Fibroblast of lung (primary cell): ENCODE data around the gene HTRA3. TPM values are rescaled to one million over a fixed set of nuclear protein-coding genes. Genes with fewer than 3 reads are reported as not detected.

Experiments
- DNase-seq, 2 donors: peaks; one replicate each; pipeline versions ENCODE4 v3.0.0 to v3.0.0-alpha.2; 2010; ENCODE audit warnings: low read depth in 2 of 2
- H2AFZ ChIP-seq: 2 replicates; pipeline ENCODE4 v1.5.1; 2012; ENCODE audit warnings: low read length, control low read depth, inconsistent platforms
- H3K27ac ChIP-seq: 2 replicates; pipeline ENCODE4 v1.5.1; 2011; ENCODE audit warnings: low read length, control low read depth; ENCODE audit not compliant: insufficient read depth
- H3K27me3 ChIP-seq: 2 replicates; pipeline ENCODE4 v1.5.1; 2011; ENCODE audit warnings: mild to moderate bottlenecking, low read length; ENCODE audit not compliant: control insufficient read depth, insufficient read depth
- H3K36me3 ChIP-seq: 2 replicates; pipeline ENCODE4 v1.5.1; 2011; ENCODE audit warnings: low read length; ENCODE audit not compliant: control insufficient read depth, insufficient read depth
- H3K4me1 ChIP-seq: 2 replicates; pipeline ENCODE4 v1.5.1; 2011; ENCODE audit warnings: low read length; ENCODE audit not compliant: control insufficient read depth, insufficient read depth; ENCODE audit errors: extremely low read depth
- H3K4me2 ChIP-seq: 2 replicates; pipeline ENCODE4 v1.5.1; 2011; ENCODE audit warnings: low read length, control low read depth; ENCODE audit not compliant: insufficient read depth; ENCODE audit errors: extremely low read depth
- H3K4me3 ChIP-seq, 4 experiments: fragments of 200-600 bp in 1 of 4; sonication (generic) in 1 of 4; replicated peaks in 1 of 4; 2 replicates each; pipeline ENCODE4 v1.5.1; 2011 to 2016; ENCODE audit warnings: low read length in 4 of 4, low read depth in 3 of 4, mild to moderate bottlenecking in 3 of 4, control low read depth in 2 of 4, inconsistent platforms in 1 of 4, mixed read lengths in 1 of 4; ENCODE audit not compliant: insufficient read depth in 1 of 4; ENCODE audit errors: control extremely low read depth in 1 of 4
- H3K79me2 ChIP-seq: 2 replicates; pipeline ENCODE4 v1.5.1; 2012; ENCODE audit warnings: mild to moderate bottlenecking, low read length, inconsistent platforms; ENCODE audit not compliant: control insufficient read depth, insufficient read depth
- H3K9ac ChIP-seq: 2 replicates; pipeline ENCODE4 v1.5.1; 2011; ENCODE audit warnings: mild to moderate bottlenecking, low read length, control low read depth; ENCODE audit not compliant: insufficient read depth
- H3K9me3 ChIP-seq: 2 replicates; pipeline ENCODE4 v1.5.1; 2012; ENCODE audit warnings: low read depth, low read length; ENCODE audit not compliant: control insufficient read depth, insufficient read depth
- H4K20me1 ChIP-seq: 2 replicates; pipeline ENCODE4 v1.5.1; 2011; ENCODE audit warnings: low read length; ENCODE audit not compliant: control insufficient read depth, insufficient read depth; ENCODE audit errors: extremely low read depth
- CTCF ChIP-seq, 2 donors: IDR thresholded peaks in 1 of 2; conservative IDR thresholded peaks in 1 of 2; 1 replicate in 1 of 2; 2 replicates in 1 of 2; pipeline ENCODE4 v1.5.1; 2011 to 2012; ENCODE audit warnings: low read length in 2 of 2, control low read depth in 1 of 2, inconsistent platforms in 1 of 2, low read depth in 1 of 2, mild to moderate bottlenecking in 1 of 2
- EZH2 ChIP-seq: IDR thresholded peaks from 2 replicates; pipeline ENCODE4 v1.5.1; 2012; ENCODE audit warnings: low read length, control low read depth, mild to moderate bottlenecking; ENCODE audit errors: missing control alignments
- polyA plus RNA-seq, 2 donors: library from polyadenylated mRNA; depleted of rRNA in 1 of 2; stranded (reverse) in 1 of 2; unstranded in 1 of 2; fragments of >200 nt; gene quantifications; 2 replicates each; pipeline ENCODE4 v1.2.1, GENCODE V29; 2011 to 2012; ENCODE audit warnings: missing spikeins in 1 of 2
- total RNA-seq: library from RNA; depleted of rRNA; stranded (reverse); fragments of >200 nt; gene quantifications from 2 replicates; pipeline ENCODE4 v1.2.1, GENCODE V29; 2014

Gene HTRA3
- total and polyA plus RNA-seq, 2 donors (not counting 1 experiment from before 2014, with no cell fraction given), result 2.8 to 3.5 TPM

GRCh38 chr4:8270912-8271815 lies 1.6 kb downstream of the HTRA3 start:
- Histone ChIP-seq H3K9me3 (no peaks in the 10 kb centered on the region), H3K4me1 (peaks cover 10% of the 10 kb centered on the region), H3K9ac (no peak overlapping the region), H3K4me2 (no peak overlapping the region), H2AFZ (no peak overlapping the region), H3K36me3 (no peaks in the 10 kb centered on the region), H3K79me2 (no peaks in the 10 kb centered on the region), H3K27ac (no peak overlapping the region), H3K27me3 (peaks cover 20% of the 10 kb centered on the region), H4K20me1 (no peaks in the 10 kb centered on the region), H3K4me3 (no peak overlapping the region)
- DNase-seq, result no peak
- peak; percentile 24 for TF ChIP-seq EZH2
- no peak for TF ChIP-seq CTCF (conservative IDR thresholded peaks at IDR 0.05 in 1 of 2, IDR thresholded peaks at IDR 0.05 in 1 of 2; ENCODE audit: low read depth in 1 of 2, low read length in 2 of 2)

DNA sequence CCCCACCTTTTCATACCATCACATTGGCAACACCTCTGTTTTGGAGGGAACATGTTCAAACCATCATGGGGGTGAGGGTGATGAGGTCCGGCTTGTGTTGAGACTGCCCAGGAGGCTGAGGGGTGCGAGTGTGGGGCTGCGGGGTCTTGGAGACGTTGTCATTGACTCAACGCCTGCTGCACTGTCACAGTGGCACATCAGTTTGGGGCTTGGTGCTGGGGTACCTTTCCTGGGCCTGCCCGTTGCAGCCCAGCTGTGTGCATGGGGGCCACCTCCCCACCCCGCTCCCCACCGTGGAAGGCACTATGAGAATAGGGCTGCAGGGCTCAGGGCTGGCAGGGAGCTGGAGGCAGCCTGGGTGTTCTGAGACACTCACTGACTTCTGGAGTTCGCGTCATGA lies 2.3 kb downstream of the HTRA3 start:
- no peak for DNase-seq
- TF ChIP-seq CTCF (conservative IDR thresholded peaks at IDR 0.05 in 1 of 2, IDR thresholded peaks at IDR 0.05 in 1 of 2; ENCODE audit: low read depth in 1 of 2, low read length in 2 of 2) (no peak), EZH2 (no peak)
- no peaks in the 10 kb centered on the region for H3K9me3 ChIP-seq

DNA sequence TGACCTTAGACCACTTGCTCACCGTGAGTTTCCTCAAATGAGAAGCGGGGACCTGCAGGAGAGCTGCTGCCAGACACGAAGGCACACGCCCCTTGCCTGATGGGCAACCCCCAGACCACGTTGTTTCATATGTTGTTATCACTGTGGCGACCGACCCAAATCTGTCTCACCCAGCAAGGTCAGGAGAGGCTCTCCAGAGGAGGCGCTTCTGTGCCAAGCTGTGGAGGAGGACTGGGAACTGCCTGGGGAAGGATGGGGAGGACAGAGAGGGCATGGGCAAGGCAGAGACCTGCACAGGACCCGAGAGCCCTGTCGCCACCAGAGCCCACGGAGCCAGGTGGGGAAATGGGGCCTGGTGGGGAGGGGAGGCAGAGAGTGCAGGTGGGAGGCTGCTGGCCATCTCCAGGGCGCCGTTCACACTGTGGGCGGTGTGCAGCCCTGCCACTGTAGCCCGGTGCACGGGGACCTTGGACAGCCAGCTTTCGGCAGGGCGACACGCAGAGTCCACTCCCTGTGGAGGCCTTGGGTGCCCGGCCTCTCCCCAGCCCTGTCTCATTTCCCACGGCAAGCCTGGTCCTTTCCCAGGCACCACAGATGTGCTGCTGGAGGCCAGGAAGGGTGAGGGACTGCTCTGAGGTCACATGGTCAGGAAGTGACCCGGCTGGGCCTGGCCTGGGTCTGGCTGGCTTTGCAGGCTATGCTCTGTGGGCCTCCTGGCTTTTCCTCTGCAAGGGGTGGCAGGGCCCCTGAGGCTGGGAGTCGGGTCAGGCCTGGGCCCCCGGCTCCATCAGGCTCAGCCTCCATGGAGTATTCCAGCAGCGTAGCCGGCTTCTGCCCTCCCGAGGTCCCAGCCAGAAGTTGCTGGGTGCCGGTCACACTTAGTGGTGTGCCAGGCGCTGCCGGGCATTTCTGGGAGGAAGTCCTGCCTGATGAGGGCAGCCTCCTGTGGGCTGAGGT lies 3.2 kb downstream of the HTRA3 start:
- Histone ChIP-seq H3K9me3 (no peaks in the 10 kb centered on the region), H3K9ac (no peak overlapping the region), H3K4me1 (peaks cover 22% of the 10 kb centered on the region), H3K4me3 (no peak overlapping the region), H3K27me3 (peaks cover 20% of the 10 kb centered on the region), H2AFZ (no peak overlapping the region), H3K79me2 (no peaks in the 10 kb centered on the region), H4K20me1 (no peaks in the 10 kb centered on the region), H3K27ac (no peak overlapping the region), H3K36me3 (no peaks in the 10 kb centered on the region), H3K4me2 (no peak overlapping the region)
- TF ChIP-seq CTCF (conservative IDR thresholded peaks at IDR 0.05 in 1 of 2, IDR thresholded peaks at IDR 0.05 in 1 of 2; ENCODE audit: low read depth in 1 of 2, low read length in 2 of 2), result no peak
- no peak for TF ChIP-seq EZH2
- peak in 1 of 2 donors; percentile 34 for DNase-seq

More for the DNA sequence above, 2.3 kb downstream of the HTRA3 start:
- Histone ChIP-seq H3K27me3 (peaks cover 20% of the 10 kb centered on the region), H3K27ac (no peak overlapping the region), H3K79me2 (no peaks in the 10 kb centered on the region), H3K4me2 (no peak overlapping the region), H3K4me1 (peaks cover 17% of the 10 kb centered on the region), H3K4me3 (no peak overlapping the region), H2AFZ (no peak overlapping the region), H4K20me1 (no peaks in the 10 kb centered on the region), H3K36me3 (no peaks in the 10 kb centered on the region), H3K9ac (no peak overlapping the region)
